PFSK-1 (cell line): ENCODE measurements around the gene CDKN1A.

Source experiments
- FOXP2 ChIP-seq: optimal IDR thresholded peaks from 2 replicates; pipeline ENCODE3; 2011; ENCODE audit warnings: borderline replicate concordance, control low read depth, inconsistent platforms; ENCODE audit not compliant: insufficient read depth; ENCODE audit errors: extremely low read length, extremely low read depth
- POLR2AphosphoS5 ChIP-seq: IDR thresholded peaks from 2 replicates; pipeline ENCODE4 v1.6.1; 2012; ENCODE audit warnings: low read depth, mild to moderate bottlenecking, control low read depth, low read length, moderate library complexity
- SIN3A ChIP-seq: IDR thresholded peaks from 2 replicates; pipeline ENCODE4 v1.6.1; 2012; ENCODE audit warnings: mild to moderate bottlenecking, low read length, moderate library complexity, borderline replicate concordance; ENCODE audit not compliant: insufficient read depth
- TAF1 ChIP-seq: IDR thresholded peaks from 2 replicates; pipeline ENCODE4 v1.6.1; 2012; ENCODE audit warnings: low read length, control low read depth, borderline replicate concordance; ENCODE audit not compliant: insufficient read depth
- TF ChIP-seq, protein P1 (sequence below), 2 experiments: IDR thresholded peaks; 2 replicates each; pipeline versions ENCODE4 v1.6.1 to v1.8.0; 2011 to 2012; ENCODE audit warnings: low read depth in 2 of 2, low read length in 2 of 2, control low read depth in 1 of 2, inconsistent platforms in 1 of 2, mild to moderate bottlenecking in 1 of 2, moderate library complexity in 1 of 2; ENCODE audit not compliant: insufficient read depth in 1 of 2

DNA sequence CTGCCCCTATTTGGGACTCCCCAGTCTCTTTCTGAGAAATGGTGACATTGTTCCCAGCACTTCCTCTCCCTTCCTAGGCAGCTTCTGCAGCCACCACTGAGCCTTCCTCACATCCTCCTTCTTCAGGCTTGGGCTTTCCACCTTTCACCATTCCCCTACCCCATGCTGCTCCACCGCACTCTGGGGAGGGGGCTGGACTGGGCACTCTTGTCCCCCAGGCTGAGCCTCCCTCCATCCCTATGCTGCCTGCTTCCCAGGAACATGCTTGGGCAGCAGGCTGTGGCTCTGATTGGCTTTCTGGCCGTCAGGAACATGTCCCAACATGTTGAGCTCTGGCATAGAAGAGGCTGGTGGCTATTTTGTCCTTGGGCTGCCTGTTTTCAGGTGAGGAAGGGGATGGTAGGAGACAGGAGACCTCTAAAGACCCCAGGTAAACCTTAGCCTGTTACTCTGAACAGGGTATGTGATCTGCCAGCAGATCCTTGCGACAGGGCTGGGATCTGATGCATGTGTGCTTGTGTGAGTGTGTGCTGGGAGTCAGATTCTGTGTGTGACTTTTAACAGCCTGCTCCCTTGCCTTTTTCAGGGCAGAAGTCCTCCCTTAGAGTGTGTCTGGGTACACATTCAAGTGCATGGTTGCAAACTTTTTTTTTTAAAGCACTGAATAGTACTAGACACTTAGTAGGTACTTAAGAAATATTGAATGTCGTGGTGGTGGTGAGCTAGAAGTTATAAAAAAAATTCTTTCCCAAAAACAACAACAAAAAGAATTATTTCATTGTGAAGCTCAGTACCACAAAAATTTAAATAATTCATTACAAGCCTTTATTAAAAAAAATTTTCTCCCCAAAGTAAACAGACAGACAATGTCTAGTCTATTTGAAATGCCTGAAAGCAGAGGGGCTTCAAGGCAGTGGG is 2.1 kb upstream of the CDKN1A start:
- TF ChIP-seq SIN3A: no peak
- TF ChIP-seq POLR2AphosphoS5: no peak
- TF ChIP-seq, protein P1, sequence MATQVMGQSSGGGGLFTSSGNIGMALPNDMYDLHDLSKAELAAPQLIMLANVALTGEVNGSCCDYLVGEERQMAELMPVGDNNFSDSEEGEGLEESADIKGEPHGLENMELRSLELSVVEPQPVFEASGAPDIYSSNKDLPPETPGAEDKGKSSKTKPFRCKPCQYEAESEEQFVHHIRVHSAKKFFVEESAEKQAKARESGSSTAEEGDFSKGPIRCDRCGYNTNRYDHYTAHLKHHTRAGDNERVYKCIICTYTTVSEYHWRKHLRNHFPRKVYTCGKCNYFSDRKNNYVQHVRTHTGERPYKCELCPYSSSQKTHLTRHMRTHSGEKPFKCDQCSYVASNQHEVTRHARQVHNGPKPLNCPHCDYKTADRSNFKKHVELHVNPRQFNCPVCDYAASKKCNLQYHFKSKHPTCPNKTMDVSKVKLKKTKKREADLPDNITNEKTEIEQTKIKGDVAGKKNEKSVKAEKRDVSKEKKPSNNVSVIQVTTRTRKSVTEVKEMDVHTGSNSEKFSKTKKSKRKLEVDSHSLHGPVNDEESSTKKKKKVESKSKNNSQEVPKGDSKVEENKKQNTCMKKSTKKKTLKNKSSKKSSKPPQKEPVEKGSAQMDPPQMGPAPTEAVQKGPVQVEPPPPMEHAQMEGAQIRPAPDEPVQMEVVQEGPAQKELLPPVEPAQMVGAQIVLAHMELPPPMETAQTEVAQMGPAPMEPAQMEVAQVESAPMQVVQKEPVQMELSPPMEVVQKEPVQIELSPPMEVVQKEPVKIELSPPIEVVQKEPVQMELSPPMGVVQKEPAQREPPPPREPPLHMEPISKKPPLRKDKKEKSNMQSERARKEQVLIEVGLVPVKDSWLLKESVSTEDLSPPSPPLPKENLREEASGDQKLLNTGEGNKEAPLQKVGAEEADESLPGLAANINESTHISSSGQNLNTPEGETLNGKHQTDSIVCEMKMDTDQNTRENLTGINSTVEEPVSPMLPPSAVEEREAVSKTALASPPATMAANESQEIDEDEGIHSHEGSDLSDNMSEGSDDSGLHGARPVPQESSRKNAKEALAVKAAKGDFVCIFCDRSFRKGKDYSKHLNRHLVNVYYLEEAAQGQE (IDR thresholded peaks at IDR 0.05; ENCODE audit: insufficient read depth in 1 of 2, low read depth in 2 of 2, low read length in 2 of 2): no peak
- TF ChIP-seq FOXP2: no peak
- TF ChIP-seq TAF1: no peak
